ENCODE results near the gene RIMBP2. TPM values are rescaled to one million over a fixed set of nuclear protein-coding genes. Genes with fewer than 3 reads are reported as not detected.

RIMBP2 gene
- total RNA-seq, 4 donors from 2014 or later: 0.29 to 8.2 (median 5.6) TPM

- no peaks in the 10 kb centered on the region for H3K27me3 ChIP-seq
- TF ChIP-seq POLR2A (IDR thresholded peaks at IDR 0.05): no peak
- TF ChIP-seq CTCF (IDR thresholded peaks at IDR 0.05): no peak
- H3K36me3 ChIP-seq: no peaks in the 10 kb centered on the region
- no peak overlapping the region for H3K4me3 ChIP-seq
- no peaks in the 10 kb centered on the region for H3K9me3 ChIP-seq
- intact Hi-C loops (cut with DNase I; ENCODE audit: low total_unique reads): no loop called here
- no peaks in the 10 kb centered on the region for H3K4me1 ChIP-seq
- no peak overlapping the region for H3K27ac ChIP-seq
- no peak for DNase-seq
These were observed 331.9 kb downstream of the RIMBP2 start for GRCh38 chr12:130384234-130384633.

- no peak for DNase-seq
- no peak overlapping the region for H3K27ac ChIP-seq
- no peaks in the 10 kb centered on the region for H3K36me3 ChIP-seq
- TF ChIP-seq POLR2A (IDR thresholded peaks at IDR 0.05) (no peak), CTCF (IDR thresholded peaks at IDR 0.05) (no peak)
- H3K4me1 ChIP-seq: no peaks in the 10 kb centered on the region
- no peak overlapping the region for H3K4me3 ChIP-seq
- no peaks in the 10 kb centered on the region for H3K27me3 ChIP-seq
- no peaks in the 10 kb centered on the region for H3K9me3 ChIP-seq
- intact Hi-C loops (cut with DNase I; ENCODE audit: low total_unique reads): no loop called here
These were observed 333.3 kb downstream of the RIMBP2 start for GRCh38 chr12:130382818-130383217.

- DNase-seq: no peak
- no peaks in the 10 kb centered on the region for H3K27me3 ChIP-seq
These were observed 340.5 kb downstream of the RIMBP2 start for GRCh38 chr12:130375296-130376287.

GRCh38 chr12:130374083-130374482 lies 342.0 kb downstream of the RIMBP2 start:
- Histone ChIP-seq H3K36me3 (no peaks in the 10 kb centered on the region), H3K4me1 (no peaks in the 10 kb centered on the region), H3K9me3 (no peaks in the 10 kb centered on the region), H3K4me3 (no peak overlapping the region), H3K27ac (no peak overlapping the region), H3K27me3 (no peaks in the 10 kb centered on the region)
- TF ChIP-seq POLR2A (IDR thresholded peaks at IDR 0.05): no peak
- no peak for TF ChIP-seq CTCF (IDR thresholded peaks at IDR 0.05)
- no peak for DNase-seq
- intact Hi-C loops (cut with DNase I; ENCODE audit: low total_unique reads): no loop called here

More at GRCh38 chr12:130375296-130376287, 340.5 kb downstream of the RIMBP2 start:
- Histone ChIP-seq H3K9me3 (no peaks in the 10 kb centered on the region), H3K4me1 (no peaks in the 10 kb centered on the region), H3K27ac (no peak overlapping the region), H3K4me3 (no peak overlapping the region), H3K36me3 (no peaks in the 10 kb centered on the region)
- TF ChIP-seq POLR2A (IDR thresholded peaks at IDR 0.05) (no peak), CTCF (IDR thresholded peaks at IDR 0.05) (no peak)
- intact Hi-C loops (cut with DNase I; ENCODE audit: low total_unique reads): no loop called here

- H3K4me3 ChIP-seq: no peak overlapping the region
- intact Hi-C loops (cut with DNase I; ENCODE audit: low total_unique reads): no loop called here
- H3K9me3 ChIP-seq: no peaks in the 10 kb centered on the region
- H3K27me3 ChIP-seq: no peaks in the 10 kb centered on the region
- H3K36me3 ChIP-seq: no peaks in the 10 kb centered on the region
- no peaks in the 10 kb centered on the region for H3K4me1 ChIP-seq
- no peak for DNase-seq
- H3K27ac ChIP-seq: no peak overlapping the region
- TF ChIP-seq CTCF (IDR thresholded peaks at IDR 0.05) (no peak), POLR2A (IDR thresholded peaks at IDR 0.05) (no peak)
These were observed 343.2 kb downstream of the RIMBP2 start for GRCh38 chr12:130372936-130373335.

All from uterus (tissue), 4 donors.